Testis (tissue), 5 donors: Measurements from ENCODE around the gene AFF1. TPM values are rescaled to one million over a fixed set of nuclear protein-coding genes. Genes with fewer than 3 reads are reported as not detected.

ENCODE experiments used
- DNase-seq: peaks from one replicate; pipeline ENCODE4 v3.0.0-alpha.2; 2019
- H3K27ac ChIP-seq, 2 donors: fragments of 200-600 bp; sonication (generic); one replicate each; pipeline ENCODE4 v1.5.1; 2019
- H3K27me3 ChIP-seq: fragments of 200-600 bp; sonication (generic); one replicate; pipeline ENCODE4 v1.5.1; 2019
- H3K36me3 ChIP-seq: fragments of 200-600 bp; sonication (generic); one replicate; pipeline ENCODE4 v1.5.1; 2017; ENCODE audit warnings: low read depth; ENCODE audit errors: missing control alignments
- H3K4me1 ChIP-seq: fragments of 200-600 bp; sonication (generic); one replicate; pipeline ENCODE4 v1.5.1; 2019
- H3K4me3 ChIP-seq, 2 donors: fragments of 200-600 bp; sonication (generic); one replicate each; pipeline ENCODE4 v1.5.1; 2017 to 2019
- H3K9me3 ChIP-seq: fragments of 200-600 bp; sonication (generic); one replicate; pipeline ENCODE4 v1.5.1; 2017
- POLR2A ChIP-seq: fragments of 450-650 bp; IDR thresholded peaks from one replicate; pipeline ENCODE4 v1.6.1; 2017; ENCODE audit warnings: antibody characterized with exemption, mild to moderate bottlenecking, moderate library complexity
- WGBS, 2 donors: methylation state at CpG; one replicate each; pipeline ENCODE4 v1.1.5; 2018; 5-methylcytosine and 5-hydroxymethylcytosine counted together
- intact Hi-C: fragments of 100-400 bp; cut with DNase I; formaldehyde crosslinking; loops from one replicate; pipeline ENCODE4 v1.15.1; 2023; ENCODE audit warnings: low total_unique reads
- long read RNA-seq, 2 donors: transcript quantifications; one replicate each; lab custom pipeline, GENCODE V29; 2026
- polyA plus RNA-seq: library from polyadenylated mRNA; stranded (reverse); fragments of 350-450 nt; fragmentation: Illumina TruSeq; extraction: RNeasy Lipid Tissue Mini Kit (QIAGEN cat#74804); gene quantifications from one replicate; pipeline ENCODE4 v1.2.3, GENCODE V29; 2014; ENCODE audit warnings: low read depth, low replicate concordance; ENCODE audit not compliant: insufficient read depth
- total RNA-seq, 2 donors: library from RNA; depleted of rRNA; stranded (reverse); fragments of >200 nt; gene quantifications; one replicate each; pipeline ENCODE4 v1.2.3, GENCODE V29; 2016
- TF ChIP-seq, protein P1 (sequence below), 3 experiments: fragments of 450-650 bp in 2 of 3; fragments of 200-600 bp in 1 of 3; sonication (generic) in 1 of 3; IDR thresholded peaks; one replicate each; pipeline ENCODE4 v1.5.1; 2016 to 2019; ENCODE audit warnings: antibody characterized with exemption in 3 of 3, mild to moderate bottlenecking in 2 of 3, moderate library complexity in 1 of 3

Gene AFF1, protein sequence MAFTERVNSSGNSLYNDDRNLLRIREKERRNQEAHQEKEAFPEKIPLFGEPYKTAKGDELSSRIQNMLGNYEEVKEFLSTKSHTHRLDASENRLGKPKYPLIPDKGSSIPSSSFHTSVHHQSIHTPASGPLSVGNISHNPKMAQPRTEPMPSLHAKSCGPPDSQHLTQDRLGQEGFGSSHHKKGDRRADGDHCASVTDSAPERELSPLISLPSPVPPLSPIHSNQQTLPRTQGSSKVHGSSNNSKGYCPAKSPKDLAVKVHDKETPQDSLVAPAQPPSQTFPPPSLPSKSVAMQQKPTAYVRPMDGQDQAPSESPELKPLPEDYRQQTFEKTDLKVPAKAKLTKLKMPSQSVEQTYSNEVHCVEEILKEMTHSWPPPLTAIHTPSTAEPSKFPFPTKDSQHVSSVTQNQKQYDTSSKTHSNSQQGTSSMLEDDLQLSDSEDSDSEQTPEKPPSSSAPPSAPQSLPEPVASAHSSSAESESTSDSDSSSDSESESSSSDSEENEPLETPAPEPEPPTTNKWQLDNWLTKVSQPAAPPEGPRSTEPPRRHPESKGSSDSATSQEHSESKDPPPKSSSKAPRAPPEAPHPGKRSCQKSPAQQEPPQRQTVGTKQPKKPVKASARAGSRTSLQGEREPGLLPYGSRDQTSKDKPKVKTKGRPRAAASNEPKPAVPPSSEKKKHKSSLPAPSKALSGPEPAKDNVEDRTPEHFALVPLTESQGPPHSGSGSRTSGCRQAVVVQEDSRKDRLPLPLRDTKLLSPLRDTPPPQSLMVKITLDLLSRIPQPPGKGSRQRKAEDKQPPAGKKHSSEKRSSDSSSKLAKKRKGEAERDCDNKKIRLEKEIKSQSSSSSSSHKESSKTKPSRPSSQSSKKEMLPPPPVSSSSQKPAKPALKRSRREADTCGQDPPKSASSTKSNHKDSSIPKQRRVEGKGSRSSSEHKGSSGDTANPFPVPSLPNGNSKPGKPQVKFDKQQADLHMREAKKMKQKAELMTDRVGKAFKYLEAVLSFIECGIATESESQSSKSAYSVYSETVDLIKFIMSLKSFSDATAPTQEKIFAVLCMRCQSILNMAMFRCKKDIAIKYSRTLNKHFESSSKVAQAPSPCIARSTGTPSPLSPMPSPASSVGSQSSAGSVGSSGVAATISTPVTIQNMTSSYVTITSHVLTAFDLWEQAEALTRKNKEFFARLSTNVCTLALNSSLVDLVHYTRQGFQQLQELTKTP
- total RNA-seq (10 to 100 TPM; 53.6 to 56.8 TPM), polyA plus RNA-seq (15.8 TPM)
- long read RNA-seq, donor 1, partial matches to known transcripts, result 21 of 21 reads
- long read RNA-seq, donor 1, other reads (novel, unspliced or antisense), result 0 of 21 reads
- long read RNA-seq, donor 2, result 0 reads

DNA sequence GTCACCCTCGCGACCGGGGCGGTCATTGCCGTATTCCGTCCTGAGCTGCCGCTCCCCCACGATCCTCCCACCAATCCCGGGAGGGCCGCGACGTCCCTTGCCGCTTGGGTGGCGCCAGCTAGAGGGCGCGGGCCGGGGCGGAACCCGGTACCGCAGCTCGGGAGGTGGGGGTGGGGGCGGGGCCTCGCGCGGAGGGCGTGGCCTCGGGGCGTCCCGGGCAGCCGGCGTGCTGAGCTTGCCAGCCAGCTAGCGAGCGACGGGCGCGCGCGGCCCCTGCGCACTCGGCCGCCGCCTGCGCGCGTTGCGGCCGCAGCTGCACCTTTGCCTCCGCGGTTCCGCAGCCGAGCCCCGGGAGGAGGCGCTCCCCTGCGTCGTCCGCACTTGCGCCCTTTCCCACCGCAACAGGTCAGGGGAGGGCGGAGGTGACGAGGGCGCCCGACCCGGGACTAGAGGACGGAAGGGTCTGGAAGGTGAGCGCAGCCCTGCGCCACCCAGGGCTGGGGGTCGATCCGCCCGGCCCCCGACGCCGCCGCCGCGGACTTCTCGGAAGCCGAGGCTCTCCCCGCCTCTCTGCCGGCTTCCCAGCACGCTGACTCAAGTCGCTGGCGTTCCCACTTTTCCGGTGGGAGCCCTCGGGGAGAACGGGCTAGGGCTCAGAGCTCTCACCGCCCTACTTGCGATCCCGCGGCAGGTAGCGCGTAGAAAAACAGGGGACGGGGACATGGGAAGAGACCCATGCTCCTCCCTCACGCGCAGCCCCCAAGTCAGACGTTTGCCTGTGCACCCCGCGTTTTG lies at the start of gene AFF1:
TSS of gene AFF1 (plus strand) at position 241 of the 795 bp plus-strand sequence. CDS start 13,523 bp downstream, outside the sequence.
- DNase-seq, result peak; percentile 90
- no peaks in the 10 kb centered on the region for H3K36me3 ChIP-seq
- peak within 1 kb of the TSS; percentile 86 to 91 for H3K27ac ChIP-seq
- H3K4me3 ChIP-seq, result peak within 1 kb of the TSS; percentile 87 to 96
- no peaks in the 10 kb centered on the region for H3K27me3 ChIP-seq
- peak; percentile 2 for TF ChIP-seq POLR2A
- TF ChIP-seq, protein P1, sequence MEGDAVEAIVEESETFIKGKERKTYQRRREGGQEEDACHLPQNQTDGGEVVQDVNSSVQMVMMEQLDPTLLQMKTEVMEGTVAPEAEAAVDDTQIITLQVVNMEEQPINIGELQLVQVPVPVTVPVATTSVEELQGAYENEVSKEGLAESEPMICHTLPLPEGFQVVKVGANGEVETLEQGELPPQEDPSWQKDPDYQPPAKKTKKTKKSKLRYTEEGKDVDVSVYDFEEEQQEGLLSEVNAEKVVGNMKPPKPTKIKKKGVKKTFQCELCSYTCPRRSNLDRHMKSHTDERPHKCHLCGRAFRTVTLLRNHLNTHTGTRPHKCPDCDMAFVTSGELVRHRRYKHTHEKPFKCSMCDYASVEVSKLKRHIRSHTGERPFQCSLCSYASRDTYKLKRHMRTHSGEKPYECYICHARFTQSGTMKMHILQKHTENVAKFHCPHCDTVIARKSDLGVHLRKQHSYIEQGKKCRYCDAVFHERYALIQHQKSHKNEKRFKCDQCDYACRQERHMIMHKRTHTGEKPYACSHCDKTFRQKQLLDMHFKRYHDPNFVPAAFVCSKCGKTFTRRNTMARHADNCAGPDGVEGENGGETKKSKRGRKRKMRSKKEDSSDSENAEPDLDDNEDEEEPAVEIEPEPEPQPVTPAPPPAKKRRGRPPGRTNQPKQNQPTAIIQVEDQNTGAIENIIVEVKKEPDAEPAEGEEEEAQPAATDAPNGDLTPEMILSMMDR (IDR thresholded peaks at IDR 0.05), result peak; percentile 38 to 41 (median 39)
- H3K9me3 ChIP-seq, result no peaks in the 10 kb centered on the region
- peaks cover 8% of the 10 kb centered on the region for H3K4me1 ChIP-seq
- intact Hi-C loops, result loop anchor here (10.0 kb wide), 1 partner anchor 70 kb away; no protein-coding TSS in a partner anchor
- 0 to 1% methylated on average over 15 to 65 of the region's 97 CpGs for WGBS, 2 donors

DNA sequence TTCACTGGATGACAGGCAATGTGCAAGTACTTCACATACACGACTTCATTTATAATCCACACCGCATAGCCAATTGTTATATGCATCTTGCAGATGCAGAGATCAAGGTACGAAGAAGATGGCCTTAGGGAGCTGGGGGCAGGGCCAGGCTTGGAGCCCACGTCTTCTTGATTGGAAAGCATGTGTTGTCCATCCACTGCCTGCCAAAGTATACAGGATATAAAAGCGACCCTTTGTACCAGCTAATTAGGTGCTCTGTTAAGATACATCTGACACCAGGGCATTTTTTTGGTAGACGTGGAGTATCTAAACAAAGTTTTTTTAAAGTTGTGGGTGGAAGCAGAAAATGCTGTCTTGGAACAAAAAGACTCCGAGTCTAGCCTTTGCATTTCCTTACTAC lies 44.0 kb upstream of the AFF1 start:
- H3K9me3 ChIP-seq, result no peaks in the 10 kb centered on the region
- intact Hi-C loops, result no loop called here

DNA sequence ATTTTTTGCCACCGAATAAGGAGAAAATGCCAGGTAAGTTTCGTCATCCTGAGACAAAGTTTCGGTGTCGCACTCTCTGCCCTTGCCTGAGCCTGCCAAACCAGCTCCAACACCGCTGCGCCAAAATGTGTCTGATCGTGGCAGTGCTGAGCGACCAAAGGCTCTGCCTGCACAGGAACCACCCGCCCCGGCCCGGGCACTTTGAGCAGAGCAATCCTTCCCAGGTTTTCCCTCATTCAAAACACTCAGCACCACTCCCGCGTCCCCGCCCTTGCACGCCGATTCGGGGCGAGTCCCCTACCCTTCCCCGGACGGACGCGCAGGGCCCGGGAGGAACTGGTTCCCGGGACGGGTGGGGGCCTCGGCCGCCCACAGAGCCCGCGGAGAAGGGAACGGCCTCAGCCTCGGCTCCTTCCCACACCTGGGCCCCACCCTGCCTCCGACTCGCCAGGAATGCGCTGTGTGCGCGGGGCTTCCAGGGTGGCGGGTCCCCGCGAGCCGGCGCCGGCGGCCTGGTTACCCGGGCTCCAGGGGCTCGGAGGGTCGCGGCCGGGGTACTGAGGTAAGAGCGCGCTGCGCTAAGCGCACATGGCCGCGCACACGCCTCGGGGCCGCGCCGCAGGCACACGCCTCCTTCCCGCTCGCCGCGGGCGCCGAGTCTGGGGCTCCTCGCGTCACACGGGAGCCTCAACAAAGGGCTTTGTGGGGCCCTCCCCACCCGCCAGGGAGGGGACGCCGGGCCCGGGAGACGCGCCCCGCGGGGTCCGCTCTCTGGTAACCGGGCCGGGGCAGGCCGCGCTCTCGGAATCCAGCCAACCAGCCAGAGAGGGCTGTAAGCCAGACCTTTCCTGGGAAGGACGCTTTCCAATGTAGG lies 42.8 kb upstream of the AFF1 start, which contains the start of gene C4orf36:
TSS of gene C4orf36 (minus strand) at position 661 of the 874 bp plus-strand sequence. CDS start 902 bp downstream, outside the sequence.
- DNase-seq, result peak; percentile 74
- Histone ChIP-seq H3K9me3 (no peaks in the 10 kb centered on the region), H3K27me3 (no peaks in the 10 kb centered on the region), H3K36me3 (no peaks in the 10 kb centered on the region), H3K4me1 (no peaks in the 10 kb centered on the region), H3K4me3 (peak within 1 kb of the TSS; percentile 58 to 83), H3K27ac (peak within 1 kb of the TSS; percentile 7 to 64)
- intact Hi-C loops, result no loop called here
- WGBS, 2 donors, result 0 to 1% methylated on average over 14 to 80 of the region's 84 CpGs
- no peak for TF ChIP-seq POLR2A
- TF ChIP-seq, protein P1 (IDR thresholded peaks at IDR 0.05), result no peak

More for the DNA sequence above, 44.0 kb upstream of the AFF1 start:
- H3K27ac ChIP-seq, result no peak overlapping the region
- H3K36me3 ChIP-seq, result no peaks in the 10 kb centered on the region
- no peak for TF ChIP-seq POLR2A
- TF ChIP-seq, protein P1 (IDR thresholded peaks at IDR 0.05), result no peak
- DNase-seq, result no peak
- H3K4me3 ChIP-seq, result no peak overlapping the region
- WGBS, 2 donors, result 40 to 52% methylated on average over 7 of the region's 7 CpGs
- no peaks in the 10 kb centered on the region for H3K4me1 ChIP-seq
- no peaks in the 10 kb centered on the region for H3K27me3 ChIP-seq
